Neuronal stem cell (in vitro differentiated cells): ENCODE results near the gene ATP2A3.

Source experiments
- DNase-seq: peaks from one replicate; pipeline ENCODE4 v3.0.0-alpha.2; 2013; ENCODE audit warnings: low spot score
- H2AFZ ChIP-seq: one replicate; pipeline ENCODE4 v1.6.1; 2013; ENCODE audit warnings: mild to moderate bottlenecking, low read length, inconsistent platforms
- H2AK5ac ChIP-seq: 2 replicates; pipeline ENCODE4 v1.6.1; 2013; ENCODE audit warnings: low read depth, mild to moderate bottlenecking, inconsistent platforms, low read length, moderate library complexity, mixed read lengths
- H2BK120ac ChIP-seq: 2 replicates; pipeline ENCODE4 v1.6.1; 2013; ENCODE audit warnings: low read depth, mild to moderate bottlenecking, inconsistent platforms, low read length, moderate library complexity, mixed read lengths
- H2BK12ac ChIP-seq: one replicate; pipeline ENCODE4 v1.6.1; 2013; ENCODE audit warnings: low read length, inconsistent platforms
- H2BK15ac ChIP-seq: 2 replicates; pipeline ENCODE4 v1.6.1; 2013; ENCODE audit warnings: mild to moderate bottlenecking, low read length, inconsistent platforms, mixed read lengths
- H2BK5ac ChIP-seq: one replicate; pipeline ENCODE4 v1.6.1; 2013; ENCODE audit warnings: inconsistent platforms, mild to moderate bottlenecking, low read length, moderate library complexity
- H3K14ac ChIP-seq: one replicate; pipeline ENCODE4 v1.6.1; 2013; ENCODE audit warnings: low read length, inconsistent platforms
- H3K18ac ChIP-seq: 2 replicates; pipeline ENCODE4 v1.6.1; 2013; ENCODE audit warnings: low read length, inconsistent platforms
- H3K23ac ChIP-seq: 2 replicates; pipeline ENCODE4 v1.6.1; 2013; ENCODE audit warnings: low read depth, mild to moderate bottlenecking, mixed read lengths, low read length, inconsistent platforms; ENCODE audit not compliant: poor library complexity
- H3K27ac ChIP-seq: replicated peaks from 3 replicates; pipeline ENCODE4 v1.5.1; 2013; ENCODE audit warnings: low read length, inconsistent platforms
- H3K27me3 ChIP-seq, 3 experiments: 2 replicates each; pipeline ENCODE4 v1.6.1; 2013; ENCODE audit warnings: low read length in 3 of 3, mild to moderate bottlenecking in 2 of 3, inconsistent platforms in 1 of 3, low read depth in 1 of 3, mixed read lengths in 1 of 3, moderate library complexity in 1 of 3; ENCODE audit not compliant: control insufficient read depth in 3 of 3, insufficient read depth in 3 of 3
- H3K36me3 ChIP-seq, 2 donors: replicated peaks in 1 of 2; 2 replicates each; pipeline ENCODE4 v1.6.1; 2013; ENCODE audit warnings: low read length in 2 of 2; ENCODE audit not compliant: control insufficient read depth in 2 of 2, insufficient read depth in 2 of 2
- H3K4ac ChIP-seq: 2 replicates; pipeline ENCODE4 v1.6.1; 2013; ENCODE audit warnings: inconsistent platforms, mild to moderate bottlenecking, low read length, moderate library complexity
- H3K4me1 ChIP-seq, 2 donors: 1 replicate in 1 of 2; 2 replicates in 1 of 2; pipeline ENCODE4 v1.6.1; 2013; ENCODE audit warnings: low read length in 2 of 2, low read depth in 1 of 2; ENCODE audit not compliant: control insufficient read depth in 2 of 2, insufficient read depth in 1 of 2
- H3K4me2 ChIP-seq: one replicate; pipeline ENCODE4 v1.6.1; 2013; ENCODE audit warnings: mild to moderate bottlenecking, low read length, inconsistent platforms; ENCODE audit not compliant: insufficient read depth, poor library complexity, severe bottlenecking
- H3K4me3 ChIP-seq, 2 donors: 2 replicates each; pipeline ENCODE4 v1.5.1; 2013; ENCODE audit warnings: low read length in 2 of 2, mild to moderate bottlenecking in 2 of 2, inconsistent platforms in 1 of 2, moderate library complexity in 1 of 2
- H3K79me1 ChIP-seq: one replicate; pipeline ENCODE4 v1.6.1; 2013; ENCODE audit warnings: low read depth, mild to moderate bottlenecking, inconsistent platforms, low read length, moderate library complexity
- H3K9ac ChIP-seq: one replicate; pipeline ENCODE4 v1.6.1; 2013; ENCODE audit warnings: mild to moderate bottlenecking, low read depth, low read length, inconsistent platforms; ENCODE audit not compliant: poor library complexity
- H3K9me3 ChIP-seq, 2 donors: replicated peaks in 1 of 2; 2 replicates each; pipeline versions ENCODE3 to v1.6.1; 2013; ENCODE audit warnings: low read length in 2 of 2, mild to moderate bottlenecking in 2 of 2, inconsistent platforms in 1 of 2, low read depth in 1 of 2, mixed read lengths in 1 of 2, moderate library complexity in 1 of 2; ENCODE audit not compliant: control insufficient read depth in 2 of 2, insufficient read depth in 1 of 2
- H4K8ac ChIP-seq: one replicate; pipeline ENCODE4 v1.6.1; 2013; ENCODE audit warnings: low read depth, mild to moderate bottlenecking, inconsistent platforms, low read length, moderate library complexity
- H4K91ac ChIP-seq: one replicate; pipeline ENCODE4 v1.6.1; 2013; ENCODE audit warnings: low read length, low read depth, mild to moderate bottlenecking, inconsistent platforms; ENCODE audit not compliant: poor library complexity
- WGBS, 2 donors: extraction: QIAGEN DNeasy Blood & Tissue Kit; methylation state at CpG; one replicate each; pipeline ENCODE4 v1.1.7; 2013; ENCODE audit warnings: missing lambda C conversion rate in 2 of 2, mixed read lengths in 1 of 2; ENCODE audit not compliant: insufficient read length in 2 of 2, insufficient replicate concordance in 1 of 2; ENCODE audit errors: extremely low coverage in 2 of 2; 5-methylcytosine and 5-hydroxymethylcytosine counted together

The ATP2A3 gene

GRCh38 chr17:3974980-3975379, 10.7 kb upstream of the ATP2A3 start:
- Histone ChIP-seq H3K4me2 (no peak overlapping the region), H4K8ac (no peak overlapping the region), H3K4ac (no peak overlapping the region), H3K79me1 (peaks cover 2% of the 10 kb centered on the region), H2BK15ac (no peak overlapping the region), H3K18ac (no peak overlapping the region), H3K27ac (no peak overlapping the region), H2BK5ac (no peak overlapping the region), H2AFZ (no peak overlapping the region), H3K36me3 (no peaks in the 10 kb centered on the region), H3K14ac (no peak overlapping the region), H4K91ac (no peak overlapping the region), H3K9me3 (peaks cover 4 to 8% of the 10 kb centered on the region in 2 donors), H3K23ac (no peak overlapping the region), H3K4me1 (peaks cover 0 to 6% of the 10 kb centered on the region in 2 donors), H3K9ac (no peak overlapping the region), H2AK5ac (no peak overlapping the region), H2BK12ac (no peak overlapping the region), H3K27me3 (no peaks in the 10 kb centered on the region), H3K4me3 (no peak overlapping the region), H2BK120ac (no peak overlapping the region)
- no CpG with 5 or more reads among the region's 9 CpGs for WGBS, 2 donors
- no peak for DNase-seq

- H3K4me1 ChIP-seq: peaks cover 0 to 6% of the 10 kb centered on the region in 2 donors
- H2BK12ac ChIP-seq: no peak overlapping the region
- H3K27ac ChIP-seq: no peak overlapping the region
- H2BK5ac ChIP-seq: no peak overlapping the region
- H4K91ac ChIP-seq: no peak overlapping the region
- peak overlapping the region; percentile 33 for H2AK5ac ChIP-seq
- no peak overlapping the region for H3K9ac ChIP-seq
- H2BK120ac ChIP-seq: no peak overlapping the region
- H3K4ac ChIP-seq: no peak overlapping the region
- no peak overlapping the region for H3K18ac ChIP-seq
- no peak overlapping the region for H4K8ac ChIP-seq
- H3K4me2 ChIP-seq: no peak overlapping the region
- no peak overlapping the region for H2BK15ac ChIP-seq
- H3K79me1 ChIP-seq: peaks cover 2% of the 10 kb centered on the region
- WGBS, 2 donors: no CpG with 5 or more reads among the region's 15 CpGs
- H3K36me3 ChIP-seq: no peaks in the 10 kb centered on the region
- DNase-seq: no peak
- H3K4me3 ChIP-seq: no peak overlapping the region
- H3K14ac ChIP-seq: no peak overlapping the region
- H2AFZ ChIP-seq: no peak overlapping the region
- H3K23ac ChIP-seq: peak overlapping the region; percentile 59
- peaks cover 4 to 8% of the 10 kb centered on the region in 2 donors for H3K9me3 ChIP-seq
- no peaks in the 10 kb centered on the region for H3K27me3 ChIP-seq
These were observed 10.0 kb upstream of the ATP2A3 start for GRCh38 chr17:3974138-3974687.

GRCh38 chr17:3973495-3974137, 9.4 kb upstream of the ATP2A3 start:
- no CpG with 5 or more reads among the region's 10 CpGs for WGBS, 2 donors

GRCh38 chr17:3972931-3973330, 8.7 kb upstream of the ATP2A3 start:
- Histone ChIP-seq H3K23ac (no peak overlapping the region), H4K8ac (no peak overlapping the region), H3K27ac (no peak overlapping the region), H2AFZ (no peak overlapping the region), H3K9ac (no peak overlapping the region), H2BK5ac (no peak overlapping the region), H3K4me3 (no peak overlapping the region), H3K79me1 (peaks cover 2% of the 10 kb centered on the region), H4K91ac (no peak overlapping the region), H3K4ac (no peak overlapping the region), H2BK12ac (no peak overlapping the region), H3K4me1 (peaks cover 0 to 6% of the 10 kb centered on the region in 2 donors), H3K36me3 (no peaks in the 10 kb centered on the region), H2AK5ac (peak overlapping the region; percentile 46), H2BK120ac (no peak overlapping the region), H2BK15ac (no peak overlapping the region), H3K18ac (no peak overlapping the region), H3K14ac (no peak overlapping the region), H3K27me3 (peaks cover 0 to 8% (median 0%) of the 10 kb centered on the region in 3 experiments), H3K9me3 (peaks cover 4 to 8% of the 10 kb centered on the region in 2 donors), H3K4me2 (no peak overlapping the region)
- WGBS, 2 donors: no CpG with 5 or more reads among the region's 5 CpGs
- no peak for DNase-seq

More at GRCh38 chr17:3973495-3974137, 9.4 kb upstream of the ATP2A3 start:
- Histone ChIP-seq H4K8ac (no peak overlapping the region), H3K9ac (no peak overlapping the region), H3K23ac (no peak overlapping the region), H2AFZ (no peak overlapping the region), H3K4me3 (peak overlapping the region in 1 of 2 donors; percentile 32), H2AK5ac (no peak overlapping the region), H2BK120ac (peak overlapping the region; percentile 66), H3K36me3 (no peaks in the 10 kb centered on the region), H4K91ac (no peak overlapping the region), H3K27me3 (peaks cover 0 to 4% (median 0%) of the 10 kb centered on the region in 3 experiments), H3K27ac (no peak overlapping the region), H3K14ac (no peak overlapping the region), H3K9me3 (peaks cover 4 to 8% of the 10 kb centered on the region in 2 donors), H3K79me1 (peaks cover 2% of the 10 kb centered on the region), H2BK15ac (no peak overlapping the region), H3K18ac (no peak overlapping the region), H2BK5ac (no peak overlapping the region), H3K4ac (no peak overlapping the region), H3K4me1 (peaks cover 0 to 6% of the 10 kb centered on the region in 2 donors), H2BK12ac (no peak overlapping the region), H3K4me2 (no peak overlapping the region)
- no peak for DNase-seq
